NCI-H82 (cell line): ENCODE results near the gene H2BK1.
A peak's percentile ranks its signal among the peaks of the same experiment; 100 is the strongest.

Experiments
- DNase-seq: peaks from one replicate; lab custom pipeline; 2025; lab: John Stamatoyannopoulos, UW

The H2BK1 gene

GRCh38 chr7:151179287-151179860 is 30.9 kb downstream of the H2BK1 start:
- no peak for DNase-seq

- no peak for DNase-seq
Observed at GRCh38 chr7:151178831-151179230, 31.5 kb downstream of the H2BK1 start.

GRCh38 chr7:151178236-151178635 is 32.1 kb downstream of the H2BK1 start:
- DNase-seq: no peak

- no peak for DNase-seq
Observed at GRCh38 chr7:151177310-151177709, 33.0 kb downstream of the H2BK1 start.

GRCh38 chr7:151176401-151176800 is 33.9 kb downstream of the H2BK1 start:
- DNase-seq: no peak

GRCh38 chr7:151175793-151176311 is 34.4 kb downstream of the H2BK1 start:
- no peak for DNase-seq

- DNase-seq: no peak
Observed at GRCh38 chr7:151175047-151175792, 35.1 kb downstream of the H2BK1 start.

GRCh38 chr7:151174246-151175046 is 35.8 kb downstream of the H2BK1 start:
- peak; percentile 78 for DNase-seq

- no peak for DNase-seq
Observed at GRCh38 chr7:151173386-151174245, 36.7 kb downstream of the H2BK1 start.

- peak; percentile 82 for DNase-seq
Observed at GRCh38 chr7:151172273-151173141, 37.8 kb downstream of the H2BK1 start.

GRCh38 chr7:151168787-151169162 is 41.5 kb downstream of the H2BK1 start:
- DNase-seq: no peak

- DNase-seq: peak; percentile 63
Observed at GRCh38 chr7:151168003-151168786, 42.1 kb downstream of the H2BK1 start.

- DNase-seq: peak; percentile 38
Observed at GRCh38 chr7:151167197-151167961, 42.9 kb downstream of the H2BK1 start, which contains the start of gene GBX1. Gene GBX1, minus strand, starts transcription at chr7:151167694. Its CDS starts 146 bp downstream, at chr7:151167548.

- DNase-seq: no peak
Observed at GRCh38 chr7:151166629-151167196, 43.6 kb downstream of the H2BK1 start.

GRCh38 chr7:151161757-151162156 is 48.5 kb downstream of the H2BK1 start:
- DNase-seq: no peak
